CD4-positive, CD25-positive, alpha-beta regulatory T cell (primary cell): ENCODE measurements around the gene ELOVL6. TPM values are rescaled to one million over a fixed set of nuclear protein-coding genes. Genes with fewer than 3 reads are reported as not detected.
"Not testable (repeated sequence)": the region's sequence is repeated elsewhere in the genome, so short reads cannot be mapped to it uniquely, and the experiment has no call there.

Experiments
- ATAC-seq, 2 donors: fragments of 150-1000 bp; cut with Tn5 transposase; one replicate each; pipeline ENCODE4 v1.10.0; 2021; ENCODE audit warnings: low read depth in 2 of 2, moderate number of reproducible peaks in 2 of 2, moderate library complexity in 1 of 2
- DNase-seq, 3 donors: peaks; one replicate each; pipeline versions ENCODE4 v3.0.0 to v3.0.0-alpha.2; 2012 to 2022; ENCODE audit warnings: mixed read lengths in 1 of 3
- H3K27ac ChIP-seq: one replicate; pipeline ENCODE4 v1.7.0; 2013; ENCODE audit warnings: mild to moderate bottlenecking, low read length; ENCODE audit not compliant: insufficient read depth, poor library complexity, severe bottlenecking
- H3K27me3 ChIP-seq: one replicate; pipeline ENCODE4 v1.7.0; 2013; ENCODE audit warnings: low read length; ENCODE audit not compliant: control insufficient read depth, insufficient read depth
- H3K36me3 ChIP-seq: one replicate; pipeline ENCODE4 v1.7.0; 2013; ENCODE audit warnings: mild to moderate bottlenecking, low read length, moderate library complexity; ENCODE audit not compliant: control insufficient read depth, insufficient read depth
- H3K4me1 ChIP-seq: 2 replicates; pipeline ENCODE4 v1.7.0; 2013; ENCODE audit warnings: mild to moderate bottlenecking, low read length; ENCODE audit not compliant: insufficient read depth, control insufficient read depth, poor library complexity, severe bottlenecking
- H3K4me3 ChIP-seq: one replicate; pipeline ENCODE4 v1.7.0; 2013; ENCODE audit warnings: low read depth, mild to moderate bottlenecking, low read length, moderate library complexity
- H3K9me3 ChIP-seq, 2 experiments: 1 replicate in 1 of 2; 2 replicates in 1 of 2; pipeline ENCODE4 v1.7.0; 2013; ENCODE audit warnings: low read length in 2 of 2, mild to moderate bottlenecking in 1 of 2, moderate library complexity in 1 of 2; ENCODE audit not compliant: control insufficient read depth in 2 of 2
- H3K27ac Mint-ChIP-seq, 3 donors: one replicate each; pipeline ENCODE4 v1.8.0; 2020 to 2022; ENCODE audit warnings: mild to moderate bottlenecking in 3 of 3, mixed read lengths in 3 of 3, moderate library complexity in 2 of 3
- H3K27me3 Mint-ChIP-seq: one replicate; pipeline ENCODE4 v1.8.0; 2022; ENCODE audit warnings: mild to moderate bottlenecking, mixed read lengths
- H3K36me3 Mint-ChIP-seq: one replicate; pipeline ENCODE4 v1.8.0; 2020; ENCODE audit warnings: mixed read lengths
- H3K4me1 Mint-ChIP-seq, 4 donors: one replicate each; pipeline ENCODE4 v1.8.0; 2020 to 2022; ENCODE audit warnings: mixed read lengths in 4 of 4, mild to moderate bottlenecking in 1 of 4
- H3K4me3 Mint-ChIP-seq, 4 donors: one replicate each; pipeline ENCODE4 v1.8.0; 2020 to 2022; ENCODE audit warnings: mild to moderate bottlenecking in 4 of 4, mixed read lengths in 4 of 4, moderate library complexity in 3 of 4
- H3K9me3 Mint-ChIP-seq, 7 donors: one replicate each; pipeline ENCODE4 v1.8.0; 2020 to 2022; ENCODE audit warnings: mixed read lengths in 7 of 7, mild to moderate bottlenecking in 3 of 7, moderate library complexity in 2 of 7
- polyA plus RNA-seq, 4 donors: library from polyadenylated mRNA; unstranded; fragments of 300-500 nt; fragmentation: Illumina TruSeq; gene quantifications; one replicate each; pipeline ENCODE4 v1.2.3, GENCODE V29; 2021
- total RNA-seq: library from RNA; stranded (reverse); gene quantifications from one replicate; pipeline ENCODE4 v1.2.3, GENCODE V29; 2022

ELOVL6 gene
- total and polyA plus RNA-seq, 5 donors from 2014 or later, result 0.03 to 1.0 (median 0.39) TPM; not detected in 1

- no peaks in the 10 kb centered on the region for H3K36me3 Mint-ChIP-seq
- Histone ChIP-seq H3K4me1 (peaks cover 20% of the 10 kb centered on the region), H3K27ac (peak overlapping the region; percentile 62), H3K27me3 (no peaks in the 10 kb centered on the region), H3K9me3 (no peaks in the 10 kb centered on the region), H3K4me3 (peak overlapping the region; percentile 95), H3K36me3 (no peaks in the 10 kb centered on the region)
- DNase-seq (peak; percentile 35 to 65 (median 53)), ATAC-seq (peak; percentile 32 to 41)
- peaks cover 33% of the 10 kb centered on the region for H3K27me3 Mint-ChIP-seq
- peaks cover 0 to 4% (median 0%) of the 10 kb centered on the region in 7 donors for H3K9me3 Mint-ChIP-seq
- peak overlapping the region; percentile 76 to 91 (median 90) for H3K27ac Mint-ChIP-seq
- H3K4me1 Mint-ChIP-seq, result peaks cover 11 to 33% (median 23%) of the 10 kb centered on the region in 4 donors
- H3K4me3 Mint-ChIP-seq, result peak overlapping the region; percentile 96 to 99 (median 98)
These were observed 1.4 kb downstream of the ELOVL6 start for GRCh38 chr4:110196871-110197528.

- H3K4me3 ChIP-seq, result peak overlapping the region; percentile 79
- ATAC-seq, result peak; percentile 5 to 9
- H3K9me3 ChIP-seq, result no peaks in the 10 kb centered on the region
- H3K9me3 Mint-ChIP-seq, result peaks cover 0 to 4% (median 0%) of the 10 kb centered on the region in 7 donors
- peak overlapping the region; percentile 93 to 100 (median 95) for H3K27ac Mint-ChIP-seq
- H3K36me3 ChIP-seq, result no peaks in the 10 kb centered on the region
- H3K4me1 ChIP-seq, result peaks cover 20% of the 10 kb centered on the region
- peaks cover 29% of the 10 kb centered on the region for H3K27me3 Mint-ChIP-seq
- H3K27me3 ChIP-seq, result no peaks in the 10 kb centered on the region
- peaks cover 11 to 33% (median 23%) of the 10 kb centered on the region in 4 donors for H3K4me1 Mint-ChIP-seq
- peak overlapping the region; percentile 62 for H3K27ac ChIP-seq
- H3K4me3 Mint-ChIP-seq, result peak overlapping the region; percentile 92 to 99 (median 94)
- H3K36me3 Mint-ChIP-seq, result no peaks in the 10 kb centered on the region
- peak in 2 of 3 donors; percentile 25 to 44 for DNase-seq
These were observed 2.1 kb downstream of the ELOVL6 start for GRCh38 chr4:110196206-110196870.

GRCh38 chr4:110195561-110196205 lies 2.7 kb downstream of the ELOVL6 start:
- Mint-ChIP-seq H3K27me3 (peaks cover 25% of the 10 kb centered on the region), H3K4me1 (peaks cover 11 to 33% (median 23%) of the 10 kb centered on the region in 4 donors), H3K4me3 (peak overlapping the region; percentile 92 to 98 (median 94)), H3K27ac (peak overlapping the region; percentile 93 to 100 (median 95)), H3K9me3 (peaks cover 0 to 4% (median 0%) of the 10 kb centered on the region in 7 donors), H3K36me3 (no peaks in the 10 kb centered on the region)
- DNase-seq, result peak in 2 of 3 donors; percentile 14 to 31
- Histone ChIP-seq H3K9me3 (no peaks in the 10 kb centered on the region), H3K36me3 (no peaks in the 10 kb centered on the region), H3K4me3 (peak overlapping the region; percentile 79), H3K27ac (peak overlapping the region; percentile 62), H3K4me1 (peaks cover 20% of the 10 kb centered on the region), H3K27me3 (no peaks in the 10 kb centered on the region)
- ATAC-seq, result no peak

- Mint-ChIP-seq H3K9me3 (peaks cover 0 to 2% (median 0%) of the 10 kb centered on the region in 7 donors), H3K27me3 (peaks cover 20% of the 10 kb centered on the region), H3K27ac (peak overlapping the region; percentile 43 to 90 (median 81)), H3K4me3 (peak overlapping the region; percentile 1 to 81 (median 32)), H3K4me1 (peaks cover 11 to 33% (median 22%) of the 10 kb centered on the region in 4 donors), H3K36me3 (no peaks in the 10 kb centered on the region)
- Histone ChIP-seq H3K27me3 (no peaks in the 10 kb centered on the region), H3K27ac (peak overlapping the region; percentile 55), H3K4me1 (peaks cover 20% of the 10 kb centered on the region), H3K9me3 (no peaks in the 10 kb centered on the region), H3K4me3 (peak overlapping the region; percentile 4), H3K36me3 (no peaks in the 10 kb centered on the region)
- peak; percentile 87 to 90 for ATAC-seq
- peak; percentile 60 to 87 (median 75) for DNase-seq
These were observed 4.3 kb downstream of the ELOVL6 start for GRCh38 chr4:110193822-110194761.

- ATAC-seq, result not testable (repeated sequence)
These were observed 5.1 kb downstream of the ELOVL6 start for GRCh38 chr4:110193287-110193686.

GRCh38 chr4:110190249-110190648 lies 8.2 kb downstream of the ELOVL6 start:
- Histone ChIP-seq H3K4me3 (no peak overlapping the region), H3K36me3 (no peaks in the 10 kb centered on the region), H3K27ac (no peak overlapping the region), H3K4me1 (no peaks in the 10 kb centered on the region), H3K9me3 (no peaks in the 10 kb centered on the region), H3K27me3 (no peaks in the 10 kb centered on the region)
- Mint-ChIP-seq H3K4me3 (no peak overlapping the region), H3K36me3 (no peaks in the 10 kb centered on the region), H3K27ac (no peak overlapping the region), H3K9me3 (no peaks in the 10 kb centered on the region), H3K4me1 (peaks cover 6 to 13% (median 9%) of the 10 kb centered on the region in 4 donors), H3K27me3 (no peaks in the 10 kb centered on the region)
- no peak for ATAC-seq
- no peak for DNase-seq

More at GRCh38 chr4:110193287-110193686, 5.1 kb downstream of the ELOVL6 start:
- not testable (repeated sequence) for DNase-seq, H3K27me3 ChIP-seq, H3K4me3 ChIP-seq, H3K4me3 Mint-ChIP-seq, H3K36me3 ChIP-seq, H3K36me3 Mint-ChIP-seq, H3K9me3 ChIP-seq, H3K9me3 Mint-ChIP-seq
- Histone ChIP-seq H3K4me1 (peaks cover 14% of the 10 kb centered on the region), H3K27ac (peak overlapping the region; percentile 55)
- Mint-ChIP-seq H3K4me1 (peaks cover 11 to 30% (median 19%) of the 10 kb centered on the region in 4 donors), H3K27ac (peak overlapping the region in 2 of 3 donors; percentile 45 to 81), H3K27me3 (peaks cover 15% of the 10 kb centered on the region)

- Mint-ChIP-seq H3K9me3 (no peaks in the 10 kb centered on the region), H3K36me3 (no peaks in the 10 kb centered on the region), H3K27me3 (no peaks in the 10 kb centered on the region), H3K27ac (no peak overlapping the region), H3K4me1 (peaks cover 1 to 5% (median 3%) of the 10 kb centered on the region in 4 donors), H3K4me3 (no peak overlapping the region)
- H3K27me3 ChIP-seq, result no peaks in the 10 kb centered on the region
- no peak overlapping the region for H3K27ac ChIP-seq
- H3K4me1 ChIP-seq, result no peaks in the 10 kb centered on the region
- no peak for ATAC-seq
- no peak overlapping the region for H3K4me3 ChIP-seq
- no peaks in the 10 kb centered on the region for H3K36me3 ChIP-seq
- no peaks in the 10 kb centered on the region for H3K9me3 ChIP-seq
- DNase-seq, result no peak
These were observed 10.3 kb downstream of the ELOVL6 start for GRCh38 chr4:110188113-110188512.
